OCI-LY1 (cell line): Measurements from ENCODE around the gene PLEKHM3.

Experiments used
- H2AFZ ChIP-seq: fragments of 200-600 bp; sonication (generic), shearing (Covaris generic); 2 replicates; pipeline ENCODE4 v1.6.0; 2014; ENCODE audit warnings: antibody characterized with exemption, mild to moderate bottlenecking, low read length
- H3F3A ChIP-seq: fragments of 200-600 bp; sonication (generic), shearing (Covaris generic); 2 replicates; pipeline ENCODE4 v1.6.0; 2014; ENCODE audit warnings: mild to moderate bottlenecking, antibody characterized with exemption, low read length, moderate library complexity; ENCODE audit not compliant: insufficient read depth
- H3K27ac ChIP-seq: fragments of 200-600 bp; sonication (generic); 2 replicates; pipeline ENCODE4 v1.5.1; 2014; ENCODE audit warnings: low read length, mixed run types, mild to moderate bottlenecking, low read depth; ENCODE audit not compliant: poor library complexity, severe bottlenecking
- H3K27me3 ChIP-seq: fragments of 200-600 bp; sonication (generic); 2 replicates; pipeline ENCODE4 v1.6.0; 2014; ENCODE audit warnings: antibody characterized with exemption, mild to moderate bottlenecking, low read length, moderate library complexity; ENCODE audit not compliant: insufficient read depth
- H3K36me3 ChIP-seq: fragments of 200-600 bp; sonication (generic); 2 replicates; pipeline ENCODE4 v1.6.1; 2014; ENCODE audit warnings: mild to moderate bottlenecking, antibody characterized with exemption, low read length, moderate library complexity, mixed read lengths; ENCODE audit not compliant: insufficient read depth
- H3K4me1 ChIP-seq: fragments of 200-600 bp; sonication (generic); 2 replicates; pipeline ENCODE4 v1.5.1; 2014; ENCODE audit warnings: mild to moderate bottlenecking, low read length, moderate library complexity; ENCODE audit not compliant: insufficient read depth, severe bottlenecking
- H3K4me2 ChIP-seq: fragments of 200-600 bp; sonication (generic), shearing (Covaris generic); 2 replicates; pipeline ENCODE4 v1.6.1; 2014; ENCODE audit warnings: low read length
- H3K4me3 ChIP-seq: fragments of 200-600 bp; sonication (generic); 2 replicates; pipeline ENCODE4 v1.5.1; 2014; ENCODE audit warnings: low read length, low read depth, mild to moderate bottlenecking, mixed read lengths; ENCODE audit not compliant: poor library complexity, severe bottlenecking
- H3K79me2 ChIP-seq: fragments of 200-600 bp; shearing (Covaris generic); 2 replicates; pipeline ENCODE4 v1.6.1; 2016; ENCODE audit warnings: mixed run types, low read length, mixed read lengths; ENCODE audit not compliant: insufficient read depth
- H3K9ac ChIP-seq: fragments of 200-600 bp; sonication (generic), shearing (Covaris generic); 2 replicates; pipeline ENCODE4 v1.6.1; 2014; ENCODE audit warnings: mild to moderate bottlenecking, low read length, mixed read lengths
- H3K9me2 ChIP-seq: fragments of 200-600 bp; sonication (generic), shearing (Covaris generic); 2 replicates; pipeline ENCODE4 v1.6.1; 2014; ENCODE audit warnings: low read depth, mild to moderate bottlenecking, low read length, mixed read lengths
- H3K9me3 ChIP-seq: fragments of 200-600 bp; shearing (Covaris generic); 2 replicates; pipeline ENCODE4 v1.6.1; 2014; ENCODE audit warnings: low read length, mixed read lengths
- H4K20me1 ChIP-seq: fragments of 200-600 bp; sonication (generic), shearing (Covaris generic); 2 replicates; pipeline ENCODE4 v1.6.0; 2016; ENCODE audit warnings: mild to moderate bottlenecking, low read length; ENCODE audit not compliant: insufficient read depth
- CTCF ChIP-seq: fragments of 200-600 bp; sonication (generic), shearing (Covaris generic); IDR thresholded peaks from 2 replicates; pipeline ENCODE4 v1.5.1; 2017; ENCODE audit warnings: mild to moderate bottlenecking, antibody characterized with exemption, low read length, moderate library complexity, mixed read lengths
- EZH2 ChIP-seq: fragments of 200-600 bp; sonication (generic), shearing (Covaris generic); IDR thresholded peaks from 2 replicates; pipeline ENCODE4 v1.8.0; 2017; ENCODE audit warnings: borderline replicate concordance, mixed run types, mild to moderate bottlenecking, antibody characterized with exemption, low read length, moderate library complexity, mixed read lengths

PLEKHM3 gene

GRCh38 chr2:207991944-207992343, 33.4 kb downstream of the PLEKHM3 start:
- TF ChIP-seq EZH2: no peak
- TF ChIP-seq CTCF: no peak
- no peak overlapping the region for H3K4me3 ChIP-seq
- H3K79me2 ChIP-seq: no peaks in the 10 kb centered on the region

GRCh38 chr2:207990784-207991183, 34.5 kb downstream of the PLEKHM3 start:
- Histone ChIP-seq H3K4me2 (no peak overlapping the region), H3K9me3 (no peaks in the 10 kb centered on the region), H3K27ac (no peak overlapping the region)

More at GRCh38 chr2:207991944-207992343, 33.4 kb downstream of the PLEKHM3 start:
- no peak overlapping the region for H3K9ac ChIP-seq
- H3K27me3 ChIP-seq: no peaks in the 10 kb centered on the region
- no peaks in the 10 kb centered on the region for H3K4me1 ChIP-seq
- no peak overlapping the region for H3K4me2 ChIP-seq
- no peak overlapping the region for H2AFZ ChIP-seq
- H4K20me1 ChIP-seq: no peaks in the 10 kb centered on the region
- no peaks in the 10 kb centered on the region for H3K9me3 ChIP-seq
- no peaks in the 10 kb centered on the region for H3K36me3 ChIP-seq
- H3K27ac ChIP-seq: no peak overlapping the region
- H3F3A ChIP-seq: no peaks in the 10 kb centered on the region
- H3K9me2 ChIP-seq: no peaks in the 10 kb centered on the region

GRCh38 chr2:207988975-207989374, 36.4 kb downstream of the PLEKHM3 start:
- H3K4me2 ChIP-seq: no peak overlapping the region
- peaks cover under 1% of the 10 kb centered on the region for H3K4me1 ChIP-seq
- H3K9ac ChIP-seq: no peak overlapping the region
- H2AFZ ChIP-seq: no peak overlapping the region
- H3K4me3 ChIP-seq: no peak overlapping the region
- H3K27ac ChIP-seq: no peak overlapping the region
- TF ChIP-seq EZH2: no peak
- H3F3A ChIP-seq: no peaks in the 10 kb centered on the region
- no peaks in the 10 kb centered on the region for H4K20me1 ChIP-seq
- no peaks in the 10 kb centered on the region for H3K27me3 ChIP-seq
- H3K9me2 ChIP-seq: no peaks in the 10 kb centered on the region
- no peaks in the 10 kb centered on the region for H3K9me3 ChIP-seq
- no peaks in the 10 kb centered on the region for H3K79me2 ChIP-seq
- H3K36me3 ChIP-seq: no peaks in the 10 kb centered on the region

More at GRCh38 chr2:207990784-207991183, 34.5 kb downstream of the PLEKHM3 start:
- Histone ChIP-seq H3K9me2 (no peaks in the 10 kb centered on the region), H3F3A (no peaks in the 10 kb centered on the region), H3K79me2 (no peaks in the 10 kb centered on the region), H3K27me3 (no peaks in the 10 kb centered on the region), H4K20me1 (no peaks in the 10 kb centered on the region), H3K9ac (no peak overlapping the region), H2AFZ (no peak overlapping the region), H3K4me3 (no peak overlapping the region), H3K4me1 (no peaks in the 10 kb centered on the region), H3K36me3 (no peaks in the 10 kb centered on the region)
- no peak for TF ChIP-seq CTCF
- no peak for TF ChIP-seq EZH2

- no peak for TF ChIP-seq EZH2
- no peak for TF ChIP-seq CTCF
- Histone ChIP-seq H3K27me3 (no peaks in the 10 kb centered on the region), H3F3A (no peaks in the 10 kb centered on the region), H2AFZ (no peak overlapping the region), H3K4me3 (no peak overlapping the region), H3K9me2 (no peaks in the 10 kb centered on the region), H3K4me2 (no peak overlapping the region), H3K27ac (no peak overlapping the region), H3K36me3 (no peaks in the 10 kb centered on the region), H3K9ac (no peak overlapping the region), H3K9me3 (no peaks in the 10 kb centered on the region), H4K20me1 (no peaks in the 10 kb centered on the region), H3K79me2 (no peaks in the 10 kb centered on the region), H3K4me1 (peaks cover 10% of the 10 kb centered on the region)
Observed at GRCh38 chr2:207987025-207987716, 38.2 kb downstream of the PLEKHM3 start.
